ENCODE data around the gene OMP. TPM values are rescaled to one million over a fixed set of nuclear protein-coding genes. Genes with fewer than 3 reads are reported as not detected.

Gene OMP
- total and polyA plus RNA-seq, 2 of the 13 experiments (the other 11 are each of a cell fraction or from before 2014, with no cell fraction given) = not detected

DNA sequence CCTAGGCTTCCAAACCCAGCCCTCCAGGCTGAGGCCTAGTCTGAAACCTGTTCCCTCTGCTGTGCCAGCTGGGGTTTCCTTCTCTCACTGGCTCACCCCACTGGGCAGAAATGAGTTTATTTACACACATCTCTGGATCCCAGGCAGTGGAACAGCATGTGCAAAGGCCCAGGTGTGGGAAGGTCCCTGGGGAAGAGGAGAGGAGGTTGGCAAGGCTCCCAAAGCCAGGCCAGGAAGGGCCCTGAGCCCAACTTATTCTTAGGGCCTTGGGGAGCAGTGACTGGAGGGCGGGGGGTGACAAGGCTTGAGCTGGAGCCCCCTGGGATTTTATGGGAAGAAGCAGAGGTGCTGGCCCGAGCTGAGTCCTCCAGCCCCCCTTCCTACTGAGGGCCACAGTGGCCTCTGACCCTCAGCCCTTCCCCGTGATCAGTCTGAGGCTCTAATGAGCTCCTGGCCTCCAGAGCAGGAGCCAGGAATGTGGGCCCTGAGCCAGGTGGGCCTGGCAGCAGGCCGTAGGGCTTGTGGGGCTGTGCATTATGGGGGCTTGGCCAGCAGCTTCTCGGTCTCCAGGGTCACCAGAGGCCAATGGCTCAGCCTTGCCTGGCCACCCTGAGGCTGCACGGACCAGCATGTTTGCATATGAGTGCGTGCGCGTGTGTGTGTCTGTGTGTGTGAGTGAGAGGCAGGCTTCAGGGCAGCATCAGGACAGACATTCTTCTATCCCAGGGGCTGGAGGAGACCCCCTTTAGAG is 28.3 kb downstream of the OMP start (continued):
- TF ChIP-seq, protein P1, sequence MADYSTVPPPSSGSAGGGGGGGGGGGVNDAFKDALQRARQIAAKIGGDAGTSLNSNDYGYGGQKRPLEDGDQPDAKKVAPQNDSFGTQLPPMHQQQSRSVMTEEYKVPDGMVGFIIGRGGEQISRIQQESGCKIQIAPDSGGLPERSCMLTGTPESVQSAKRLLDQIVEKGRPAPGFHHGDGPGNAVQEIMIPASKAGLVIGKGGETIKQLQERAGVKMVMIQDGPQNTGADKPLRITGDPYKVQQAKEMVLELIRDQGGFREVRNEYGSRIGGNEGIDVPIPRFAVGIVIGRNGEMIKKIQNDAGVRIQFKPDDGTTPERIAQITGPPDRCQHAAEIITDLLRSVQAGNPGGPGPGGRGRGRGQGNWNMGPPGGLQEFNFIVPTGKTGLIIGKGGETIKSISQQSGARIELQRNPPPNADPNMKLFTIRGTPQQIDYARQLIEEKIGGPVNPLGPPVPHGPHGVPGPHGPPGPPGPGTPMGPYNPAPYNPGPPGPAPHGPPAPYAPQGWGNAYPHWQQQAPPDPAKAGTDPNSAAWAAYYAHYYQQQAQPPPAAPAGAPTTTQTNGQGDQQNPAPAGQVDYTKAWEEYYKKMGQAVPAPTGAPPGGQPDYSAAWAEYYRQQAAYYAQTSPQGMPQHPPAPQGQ (CRISPR knock-in tag; IDR thresholded peaks at IDR 0.05; ENCODE audit: borderline replicate concordance) = no peak
- no peak for TF ChIP-seq ZBTB3 (CRISPR knock-in tag; IDR thresholded peaks at IDR 0.05; ENCODE audit: borderline replicate concordance, low read depth)
- peak; percentile 70 for TF ChIP-seq SAP130 (CRISPR knock-in tag; IDR thresholded peaks at IDR 0.05; ENCODE audit: low read depth)
- TF ChIP-seq TARDBP (CRISPR knock-in tag; IDR thresholded peaks at IDR 0.05) = peak; percentile 84
- TF ChIP-seq, protein P2, sequence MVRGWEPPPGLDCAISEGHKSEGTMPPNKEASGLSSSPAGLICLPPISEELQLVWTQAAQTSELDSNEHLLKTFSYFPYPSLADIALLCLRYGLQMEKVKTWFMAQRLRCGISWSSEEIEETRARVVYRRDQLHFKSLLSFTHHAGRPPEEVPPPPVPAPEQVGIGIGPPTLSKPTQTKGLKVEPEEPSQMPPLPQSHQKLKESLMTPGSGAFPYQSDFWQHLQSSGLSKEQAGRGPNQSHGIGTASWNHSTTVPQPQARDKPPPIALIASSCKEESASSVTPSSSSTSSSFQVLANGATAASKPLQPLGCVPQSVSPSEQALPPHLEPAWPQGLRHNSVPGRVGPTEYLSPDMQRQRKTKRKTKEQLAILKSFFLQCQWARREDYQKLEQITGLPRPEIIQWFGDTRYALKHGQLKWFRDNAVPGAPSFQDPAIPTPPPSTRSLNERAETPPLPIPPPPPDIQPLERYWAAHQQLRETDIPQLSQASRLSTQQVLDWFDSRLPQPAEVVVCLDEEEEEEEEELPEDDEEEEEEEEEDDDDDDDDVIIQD (CRISPR knock-in tag; IDR thresholded peaks at IDR 0.05; ENCODE audit: low read depth) = 0 out of 2 replicates have a peak, but pooled peaks have one; percentile 4
- TF ChIP-seq, protein P3, sequence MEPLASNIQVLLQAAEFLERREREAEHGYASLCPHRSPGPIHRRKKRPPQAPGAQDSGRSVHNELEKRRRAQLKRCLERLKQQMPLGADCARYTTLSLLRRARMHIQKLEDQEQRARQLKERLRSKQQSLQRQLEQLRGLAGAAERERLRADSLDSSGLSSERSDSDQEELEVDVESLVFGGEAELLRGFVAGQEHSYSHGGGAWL (CRISPR knock-in tag; IDR thresholded peaks at IDR 0.05) = no peak
- TF ChIP-seq, protein P4, sequence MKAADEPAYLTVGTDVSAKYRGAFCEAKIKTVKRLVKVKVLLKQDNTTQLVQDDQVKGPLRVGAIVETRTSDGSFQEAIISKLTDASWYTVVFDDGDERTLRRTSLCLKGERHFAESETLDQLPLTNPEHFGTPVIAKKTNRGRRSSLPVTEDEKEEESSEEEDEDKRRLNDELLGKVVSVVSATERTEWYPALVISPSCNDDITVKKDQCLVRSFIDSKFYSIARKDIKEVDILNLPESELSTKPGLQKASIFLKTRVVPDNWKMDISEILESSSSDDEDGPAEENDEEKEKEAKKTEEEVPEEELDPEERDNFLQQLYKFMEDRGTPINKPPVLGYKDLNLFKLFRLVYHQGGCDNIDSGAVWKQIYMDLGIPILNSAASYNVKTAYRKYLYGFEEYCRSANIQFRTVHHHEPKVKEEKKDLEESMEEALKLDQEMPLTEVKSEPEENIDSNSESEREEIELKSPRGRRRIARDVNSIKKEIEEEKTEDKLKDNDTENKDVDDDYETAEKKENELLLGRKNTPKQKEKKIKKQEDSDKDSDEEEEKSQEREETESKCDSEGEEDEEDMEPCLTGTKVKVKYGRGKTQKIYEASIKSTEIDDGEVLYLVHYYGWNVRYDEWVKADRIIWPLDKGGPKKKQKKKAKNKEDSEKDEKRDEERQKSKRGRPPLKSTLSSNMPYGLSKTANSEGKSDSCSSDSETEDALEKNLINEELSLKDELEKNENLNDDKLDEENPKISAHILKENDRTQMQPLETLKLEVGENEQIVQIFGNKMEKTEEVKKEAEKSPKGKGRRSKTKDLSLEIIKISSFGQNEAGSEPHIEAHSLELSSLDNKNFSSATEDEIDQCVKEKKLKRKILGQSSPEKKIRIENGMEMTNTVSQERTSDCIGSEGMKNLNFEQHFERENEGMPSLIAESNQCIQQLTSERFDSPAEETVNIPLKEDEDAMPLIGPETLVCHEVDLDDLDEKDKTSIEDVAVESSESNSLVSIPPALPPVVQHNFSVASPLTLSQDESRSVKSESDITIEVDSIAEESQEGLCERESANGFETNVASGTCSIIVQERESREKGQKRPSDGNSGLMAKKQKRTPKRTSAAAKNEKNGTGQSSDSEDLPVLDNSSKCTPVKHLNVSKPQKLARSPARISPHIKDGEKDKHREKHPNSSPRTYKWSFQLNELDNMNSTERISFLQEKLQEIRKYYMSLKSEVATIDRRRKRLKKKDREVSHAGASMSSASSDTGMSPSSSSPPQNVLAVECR (CRISPR knock-in tag; IDR thresholded peaks at IDR 0.05; ENCODE audit: borderline replicate concordance) = peak; percentile 49; the same call in 1 of the 2 replicates
- no peak for TF ChIP-seq SOX6 (IDR thresholded peaks at IDR 0.05)
- TF ChIP-seq SOX6 (CRISPR knock-in tag; IDR thresholded peaks at IDR 0.05) = peak; percentile 61; the same call in 1 of the 2 replicates
- TF ChIP-seq, protein P5, sequence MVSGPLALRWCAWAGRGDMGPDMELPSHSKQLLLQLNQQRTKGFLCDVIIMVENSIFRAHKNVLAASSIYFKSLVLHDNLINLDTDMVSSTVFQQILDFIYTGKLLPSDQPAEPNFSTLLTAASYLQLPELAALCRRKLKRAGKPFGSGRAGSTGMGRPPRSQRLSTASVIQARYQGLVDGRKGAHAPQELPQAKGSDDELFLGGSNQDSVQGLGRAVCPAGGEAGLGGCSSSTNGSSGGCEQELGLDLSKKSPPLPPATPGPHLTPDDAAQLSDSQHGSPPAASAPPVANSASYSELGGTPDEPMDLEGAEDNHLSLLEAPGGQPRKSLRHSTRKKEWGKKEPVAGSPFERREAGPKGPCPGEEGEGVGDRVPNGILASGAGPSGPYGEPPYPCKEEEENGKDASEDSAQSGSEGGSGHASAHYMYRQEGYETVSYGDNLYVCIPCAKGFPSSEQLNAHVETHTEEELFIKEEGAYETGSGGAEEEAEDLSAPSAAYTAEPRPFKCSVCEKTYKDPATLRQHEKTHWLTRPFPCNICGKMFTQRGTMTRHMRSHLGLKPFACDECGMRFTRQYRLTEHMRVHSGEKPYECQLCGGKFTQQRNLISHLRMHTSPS (CRISPR knock-in tag; IDR thresholded peaks at IDR 0.05; ENCODE audit: low read depth) = peak; percentile 64; the same call in 1 of the 2 replicates
- 0 out of 2 replicates have a peak, but pooled peaks have one; percentile 48 for TF ChIP-seq HMG20B (CRISPR knock-in tag; conservative IDR thresholded peaks at IDR 0.05)
- TF ChIP-seq ZNF557 (CRISPR knock-in tag; IDR thresholded peaks at IDR 0.05) = no peak
- 0 out of 2 replicates have a peak, but pooled peaks have one; percentile 30 for TF ChIP-seq JUN (CRISPR knock-in tag; IDR thresholded peaks at IDR 0.05)
- TF ChIP-seq RARA (CRISPR knock-in tag; IDR thresholded peaks at IDR 0.05) = peak; percentile 78
- peak; percentile 43; the same call in 1 of the 2 replicates for TF ChIP-seq KDM2A (CRISPR knock-in tag; IDR thresholded peaks at IDR 0.05; ENCODE audit: borderline replicate concordance, low read depth)
- TF ChIP-seq ZNF136 (CRISPR knock-in tag; IDR thresholded peaks at IDR 0.05; ENCODE audit: low read depth) = no peak

All from HepG2 (cell line).